HCEC 1CT (cell line): Measurements from ENCODE around the gene FNBP1L.
A peak's percentile ranks its signal among the peaks of the same experiment; 100 is the strongest.

Experiments used
- DNase-seq: peaks from one replicate; pipeline ENCODE4 v3.0.0-alpha.2; 2017

FNBP1L gene

GRCh38 chr1:93495911-93496310 lies 48.0 kb downstream of the FNBP1L start:
- no peak for DNase-seq

DNA sequence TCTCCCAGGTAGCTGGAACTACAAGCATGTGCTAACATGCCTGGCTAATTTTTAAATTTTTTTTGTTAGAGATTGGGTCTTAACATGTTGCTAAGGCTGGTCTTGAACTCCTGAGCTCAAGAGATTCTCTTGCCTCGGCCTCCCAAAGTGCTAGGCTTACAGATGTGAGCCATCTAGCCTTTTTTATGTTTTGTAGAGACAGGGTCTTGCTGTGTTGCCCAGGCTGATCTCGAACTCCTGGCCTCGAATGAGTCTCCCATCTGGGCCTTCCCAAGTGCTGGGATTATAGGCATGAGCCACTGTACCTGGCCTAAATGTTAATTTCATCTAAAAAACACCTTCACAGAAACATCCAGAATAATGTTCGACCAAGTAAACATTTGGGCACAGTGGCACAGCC lies 48.6 kb downstream of the FNBP1L start:
- no peak for DNase-seq

GRCh38 chr1:93499075-93499474 lies 51.2 kb downstream of the FNBP1L start:
- no peak for DNase-seq

GRCh38 chr1:93499533-93499932 lies 51.6 kb downstream of the FNBP1L start:
- no peak for DNase-seq

DNA sequence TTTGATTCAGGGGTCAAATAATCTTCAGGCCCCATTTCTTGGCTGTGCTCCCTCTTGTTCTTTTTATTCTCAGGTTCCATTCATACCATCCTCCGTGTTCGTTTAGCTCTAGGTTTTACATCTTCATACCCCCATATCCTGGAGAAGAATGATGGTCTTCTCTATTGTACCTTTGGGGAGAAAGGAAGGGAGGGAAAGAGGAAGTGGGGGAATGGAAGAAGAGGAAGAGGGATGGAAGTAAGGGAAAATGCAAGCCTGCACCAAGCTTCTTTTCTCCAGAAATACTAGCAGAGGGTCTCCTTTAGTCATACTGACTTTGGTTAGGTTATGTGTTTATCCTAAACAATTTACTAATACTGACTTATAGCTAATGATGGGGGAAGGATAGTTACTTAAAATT lies 52.4 kb downstream of the FNBP1L start:
- no peak for DNase-seq

GRCh38 chr1:93501399-93501798 lies 53.5 kb downstream of the FNBP1L start:
- DNase-seq: no peak

GRCh38 chr1:93501829-93502369 lies 54.0 kb downstream of the FNBP1L start:
- no peak for DNase-seq

- DNase-seq: no peak
Observed at GRCh38 chr1:93502571-93502970, 54.7 kb downstream of the FNBP1L start.

- DNase-seq: no peak
Observed at GRCh38 chr1:93503163-93503562, 55.2 kb downstream of the FNBP1L start.

GRCh38 chr1:93503816-93504215 lies 55.9 kb downstream of the FNBP1L start:
- DNase-seq: no peak

GRCh38 chr1:93504247-93505033 lies 56.5 kb downstream of the FNBP1L start:
- DNase-seq: no peak

- DNase-seq: no peak
Observed at GRCh38 chr1:93506126-93506525, 58.2 kb downstream of the FNBP1L start.

DNA sequence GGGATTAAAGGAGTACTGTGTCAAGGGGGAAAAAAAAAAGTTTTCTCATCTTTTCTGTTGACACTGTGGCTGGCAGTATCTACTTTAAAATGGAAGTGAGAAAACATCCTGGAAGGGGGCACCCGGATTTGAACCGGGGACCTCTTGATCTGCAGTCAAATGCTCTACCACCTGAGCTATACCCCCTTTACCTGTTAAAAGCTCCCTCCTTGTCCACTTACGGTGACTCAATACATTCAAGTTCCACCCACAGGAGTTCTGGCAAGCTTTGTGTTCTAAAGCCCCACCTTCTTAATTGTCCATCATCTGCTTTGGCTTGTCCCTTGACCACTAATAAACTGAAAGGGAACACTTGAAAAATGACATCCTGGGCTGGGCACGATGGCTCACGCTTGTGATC lies 68.2 kb downstream of the FNBP1L start:
- no peak for DNase-seq

GRCh38 chr1:93518516-93518915 lies 70.6 kb downstream of the FNBP1L start:
- DNase-seq: no peak

DNA sequence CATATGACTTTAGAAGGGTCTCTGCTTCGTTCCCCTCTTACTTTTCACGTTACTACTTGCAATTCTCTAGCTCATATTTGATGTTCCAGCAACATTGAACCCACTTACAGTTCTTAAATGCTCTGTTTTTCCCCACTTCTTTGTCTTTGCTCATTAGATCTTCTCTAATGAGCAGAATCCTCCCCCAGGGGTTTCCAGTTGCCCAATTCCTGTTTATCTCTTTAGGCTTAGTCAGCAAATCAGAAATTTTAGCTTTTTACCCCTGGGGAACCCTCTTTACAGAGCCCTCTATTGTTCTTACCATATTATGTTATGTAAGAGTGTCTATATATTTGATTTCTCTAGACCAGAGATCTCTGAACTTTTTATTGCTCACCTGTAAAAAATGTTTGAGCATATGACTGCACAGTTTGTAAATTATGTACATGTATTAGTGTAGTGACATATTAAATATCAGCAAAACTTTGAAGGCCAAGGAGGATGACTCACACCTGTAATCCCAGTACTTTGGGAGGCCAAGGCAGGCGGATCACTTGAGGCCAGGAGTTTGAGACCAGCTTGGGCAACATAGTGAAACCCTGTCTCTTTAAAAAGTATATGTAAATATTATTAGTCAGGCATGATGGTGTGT lies 71.4 kb downstream of the FNBP1L start:
- DNase-seq: peak; percentile 77

DNA sequence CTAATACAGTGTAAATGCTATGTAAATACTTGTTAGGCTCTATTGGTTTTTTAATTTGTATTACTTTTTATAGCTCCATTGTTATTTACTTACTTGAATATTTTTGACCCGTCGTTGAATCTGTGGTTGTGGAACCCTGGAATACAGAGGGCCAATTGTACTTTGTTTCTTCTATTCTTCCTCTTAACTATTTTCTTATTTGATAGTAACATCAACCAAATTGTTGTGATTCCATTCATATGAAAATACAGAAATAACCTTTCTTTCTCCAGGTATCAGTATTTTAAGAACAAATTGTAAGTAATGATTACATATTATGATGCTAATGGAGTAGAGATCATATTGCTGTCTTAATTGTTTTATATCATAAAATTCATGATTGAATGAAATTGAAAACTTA lies 73.7 kb downstream of the FNBP1L start:
- DNase-seq: no peak

GRCh38 chr1:93522721-93523120 lies 74.8 kb downstream of the FNBP1L start:
- no peak for DNase-seq

GRCh38 chr1:93525431-93525830 lies 77.5 kb downstream of the FNBP1L start:
- DNase-seq: no peak

GRCh38 chr1:93526431-93526830 lies 78.5 kb downstream of the FNBP1L start:
- DNase-seq: no peak

DNA sequence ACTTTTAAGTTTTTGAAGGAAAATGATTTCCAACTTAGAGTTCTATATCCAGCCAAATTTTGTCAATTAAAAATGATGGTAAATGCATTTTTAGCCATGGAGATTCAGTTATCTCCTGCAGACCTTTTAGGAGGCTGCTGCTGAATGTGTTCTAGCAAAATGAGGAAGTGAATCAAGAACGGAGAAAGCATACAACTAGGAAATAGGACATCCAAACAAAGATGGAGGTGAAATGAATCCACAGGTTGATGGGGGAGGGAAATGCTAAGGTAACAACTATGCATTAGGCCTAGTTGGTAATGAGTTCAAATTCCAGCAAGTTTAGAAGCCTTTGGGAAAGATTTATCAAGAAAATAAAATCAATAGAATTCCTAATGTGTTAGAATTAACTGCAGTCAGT lies 80.5 kb downstream of the FNBP1L start:
- DNase-seq: no peak

- DNase-seq: no peak
Observed at GRCh38 chr1:93531193-93531592, 83.3 kb downstream of the FNBP1L start.

- DNase-seq: no peak
Observed at GRCh38 chr1:93532780-93533378, 85.0 kb downstream of the FNBP1L start.

DNA sequence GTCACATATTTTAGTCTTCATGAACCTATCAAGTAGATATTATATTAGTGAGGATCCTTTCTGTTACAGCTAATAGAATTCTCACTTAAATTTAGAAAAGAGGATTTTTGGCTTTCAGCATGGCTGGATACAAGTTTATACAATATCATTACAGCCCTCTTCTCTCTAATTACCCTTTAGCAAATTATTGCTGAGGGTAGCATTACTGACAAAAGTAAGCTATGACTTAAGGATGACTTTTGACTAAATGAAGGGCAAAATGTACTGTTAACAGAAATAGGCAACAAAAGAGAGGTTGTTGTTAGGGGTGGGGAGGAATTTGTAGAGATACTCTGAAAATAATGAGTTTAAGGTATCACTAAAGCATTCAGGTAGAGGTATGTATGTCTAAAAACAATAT lies 85.8 kb downstream of the FNBP1L start:
- no peak for DNase-seq

GRCh38 chr1:93537396-93537795 lies 89.5 kb downstream of the FNBP1L start:
- no peak for DNase-seq
